Effector memory CD4-positive, alpha-beta T cell (primary cell): ENCODE measurements around the gene COASY.
"Not testable (repeated sequence)": the region's sequence is repeated elsewhere in the genome, so short reads cannot be mapped to it uniquely, and the experiment has no call there.

Experiments used
- DNase-seq, 3 donors: peaks; one replicate each; pipeline ENCODE4 v3.0.0-alpha.2; 2020
- H3K27ac ChIP-seq: 2 replicates; pipeline ENCODE4 v1.7.0; 2013; ENCODE audit warnings: mild to moderate bottlenecking, low read length, moderate library complexity; ENCODE audit not compliant: insufficient read depth, poor library complexity, severe bottlenecking
- H3K27me3 ChIP-seq: replicated peaks from 2 replicates; pipeline ENCODE4 v1.7.0; 2013; ENCODE audit warnings: mild to moderate bottlenecking, low read length; ENCODE audit not compliant: insufficient read depth, control insufficient read depth, poor library complexity, severe bottlenecking
- H3K36me3 ChIP-seq: 2 replicates; pipeline ENCODE4 v1.7.0; 2013; ENCODE audit warnings: mild to moderate bottlenecking, low read length, moderate library complexity; ENCODE audit not compliant: control insufficient read depth, insufficient read depth
- H3K4me1 ChIP-seq: 2 replicates; pipeline ENCODE4 v1.7.0; 2013; ENCODE audit warnings: low read length, mild to moderate bottlenecking; ENCODE audit not compliant: control insufficient read depth, insufficient read depth, poor library complexity, severe bottlenecking
- H3K4me3 ChIP-seq: 2 replicates; pipeline ENCODE4 v1.7.0; 2013; ENCODE audit warnings: low read length, low read depth, mild to moderate bottlenecking; ENCODE audit not compliant: insufficient read depth, poor library complexity, severe bottlenecking
- H3K9me3 ChIP-seq: 2 replicates; pipeline ENCODE4 v1.7.0; 2013; ENCODE audit warnings: mild to moderate bottlenecking, low read length, moderate library complexity; ENCODE audit not compliant: control insufficient read depth

COASY gene

GRCh38 chr17:42553161-42553818, 8.7 kb upstream of the COASY start:
- Histone ChIP-seq H3K9me3 (no peaks in the 10 kb centered on the region), H3K4me1 (peaks cover 22% of the 10 kb centered on the region), H3K27me3 (no peaks in the 10 kb centered on the region), H3K27ac (no peak overlapping the region), H3K4me3 (no peak overlapping the region), H3K36me3 (no peaks in the 10 kb centered on the region)
- no peak for DNase-seq

GRCh38 chr17:42553866-42554249, 8.1 kb upstream of the COASY start:
- H3K27ac ChIP-seq = peak overlapping the region; percentile 68
- H3K36me3 ChIP-seq = no peaks in the 10 kb centered on the region
- peaks cover 16% of the 10 kb centered on the region for H3K4me1 ChIP-seq
- no peaks in the 10 kb centered on the region for H3K9me3 ChIP-seq
- no peak for DNase-seq
- H3K4me3 ChIP-seq = peak overlapping the region; percentile 80
- H3K27me3 ChIP-seq = no peaks in the 10 kb centered on the region

GRCh38 chr17:42554250-42555121, 7.5 kb upstream of the COASY start:
- Histone ChIP-seq H3K4me3 (peak overlapping the region; percentile 80), H3K27ac (peak overlapping the region; percentile 68), H3K36me3 (no peaks in the 10 kb centered on the region), H3K27me3 (no peaks in the 10 kb centered on the region), H3K9me3 (no peaks in the 10 kb centered on the region), H3K4me1 (peaks cover 14% of the 10 kb centered on the region)
- peak; percentile 57 to 63 (median 59) for DNase-seq

GRCh38 chr17:42555122-42555622, 6.8 kb upstream of the COASY start:
- H3K36me3 ChIP-seq = no peaks in the 10 kb centered on the region
- DNase-seq = no peak
- no peaks in the 10 kb centered on the region for H3K9me3 ChIP-seq
- H3K4me1 ChIP-seq = peaks cover 14% of the 10 kb centered on the region
- H3K27ac ChIP-seq = peak overlapping the region; percentile 68
- no peaks in the 10 kb centered on the region for H3K27me3 ChIP-seq
- H3K4me3 ChIP-seq = peak overlapping the region; percentile 80

- H3K27ac ChIP-seq, DNase-seq, H3K9me3 ChIP-seq, H3K27me3 ChIP-seq, H3K4me3 ChIP-seq, H3K36me3 ChIP-seq: not testable (repeated sequence)
- H3K4me1 ChIP-seq = peaks cover 14% of the 10 kb centered on the region
Measured at GRCh38 chr17:42555961-42556617, 5.9 kb upstream of the COASY start.

GRCh38 chr17:42559075-42559474, 2.9 kb upstream of the COASY start:
- Histone ChIP-seq H3K9me3 (no peaks in the 10 kb centered on the region), H3K4me1 (peaks cover 29% of the 10 kb centered on the region), H3K4me3 (no peak overlapping the region), H3K27me3 (no peaks in the 10 kb centered on the region), H3K36me3 (no peaks in the 10 kb centered on the region), H3K27ac (no peak overlapping the region)
- no peak for DNase-seq

- no peaks in the 10 kb centered on the region for H3K9me3 ChIP-seq
- no peaks in the 10 kb centered on the region for H3K27me3 ChIP-seq
- H3K4me1 ChIP-seq = peaks cover 22% of the 10 kb centered on the region
- peaks cover 10% of the 10 kb centered on the region for H3K36me3 ChIP-seq
- no peak overlapping the region for H3K27ac ChIP-seq
- no peak for DNase-seq
- H3K4me3 ChIP-seq = no peak overlapping the region
Measured at GRCh38 chr17:42560246-42560645, 1.7 kb upstream of the COASY start.

- H3K9me3 ChIP-seq = no peaks in the 10 kb centered on the region
- no peak for DNase-seq
- peaks cover 18% of the 10 kb centered on the region for H3K36me3 ChIP-seq
- H3K27me3 ChIP-seq = no peaks in the 10 kb centered on the region
- peaks cover 29% of the 10 kb centered on the region for H3K4me1 ChIP-seq
- H3K27ac ChIP-seq = peak overlapping the region; percentile 84
- peak overlapping the region; percentile 95 for H3K4me3 ChIP-seq
Measured at GRCh38 chr17:42562388-42563142, 617 bp downstream of the COASY start.

GRCh38 chr17:42563143-42563509, 1.2 kb downstream of the COASY start:
- peak overlapping the region; percentile 95 for H3K4me3 ChIP-seq
- no peak overlapping the region for H3K27ac ChIP-seq
- no peaks in the 10 kb centered on the region for H3K27me3 ChIP-seq
- peaks cover 32% of the 10 kb centered on the region for H3K4me1 ChIP-seq
- H3K9me3 ChIP-seq = no peaks in the 10 kb centered on the region
- DNase-seq = no peak
- peaks cover 18% of the 10 kb centered on the region for H3K36me3 ChIP-seq
